WI38 (cell line): ENCODE data around the gene GFPT2.

Experiments used
- H3K4me3 ChIP-seq: 2 replicates; pipeline ENCODE4 v1.5.1; 2011; ENCODE audit warnings: low read depth, mild to moderate bottlenecking, control low read depth, low read length
- CTCF ChIP-seq: IDR thresholded peaks from 2 replicates; pipeline ENCODE4 v1.5.1; 2012; ENCODE audit warnings: low read depth, mild to moderate bottlenecking, control low read depth, low read length

The GFPT2 gene

GRCh38 chr5:180328296-180329137 lies 24.6 kb downstream of the GFPT2 start:
- no peak overlapping the region for H3K4me3 ChIP-seq
- peak; percentile 66 for TF ChIP-seq CTCF

GRCh38 chr5:180326989-180327565 lies 26.1 kb downstream of the GFPT2 start:
- TF ChIP-seq CTCF, result no peak
- no peak overlapping the region for H3K4me3 ChIP-seq

GRCh38 chr5:180324601-180324950 lies 28.6 kb downstream of the GFPT2 start:
- H3K4me3 ChIP-seq, result no peak overlapping the region
- TF ChIP-seq CTCF, result no peak

GRCh38 chr5:180323941-180324600 lies 29.1 kb downstream of the GFPT2 start:
- no peak for TF ChIP-seq CTCF
- no peak overlapping the region for H3K4me3 ChIP-seq

GRCh38 chr5:180323160-180323559 lies 30.0 kb downstream of the GFPT2 start:
- TF ChIP-seq CTCF, result no peak
- no peak overlapping the region for H3K4me3 ChIP-seq

- TF ChIP-seq CTCF, result no peak
Observed at GRCh38 chr5:180318456-180319089, 34.6 kb downstream of the GFPT2 start.

More at GRCh38 chr5:180318456-180319089, 34.6 kb downstream of the GFPT2 start:
- no peak overlapping the region for H3K4me3 ChIP-seq
